ENCODE measurements around the gene PRRX1. TPM values are rescaled to one million over a fixed set of nuclear protein-coding genes. Genes with fewer than 3 reads are reported as not detected.
A peak's percentile ranks its signal among the peaks of the same experiment; 100 is the strongest.

The PRRX1 gene
- total RNA-seq, 1 donor from 2014 or later: 358 TPM

DNA sequence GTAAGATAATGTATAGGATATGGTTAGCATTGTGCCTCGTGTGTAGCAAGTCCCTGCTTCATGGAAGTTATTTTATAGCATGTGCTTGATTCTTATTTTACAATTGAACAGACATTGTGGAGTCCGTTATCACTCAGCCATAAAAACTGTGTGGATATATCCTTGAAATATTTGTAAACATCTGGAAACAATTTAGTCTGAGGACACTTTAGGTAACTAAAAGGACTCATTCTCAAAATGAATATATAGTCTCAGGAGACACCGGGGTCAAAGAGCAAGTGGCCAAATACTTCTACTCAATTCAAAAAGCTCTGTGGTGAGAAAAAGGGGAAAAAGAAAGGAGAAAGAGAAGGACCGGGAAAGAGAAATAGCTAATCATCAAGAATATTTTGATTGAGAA lies 23.7 kb downstream of the PRRX1 start:
- TF ChIP-seq, protein P1, sequence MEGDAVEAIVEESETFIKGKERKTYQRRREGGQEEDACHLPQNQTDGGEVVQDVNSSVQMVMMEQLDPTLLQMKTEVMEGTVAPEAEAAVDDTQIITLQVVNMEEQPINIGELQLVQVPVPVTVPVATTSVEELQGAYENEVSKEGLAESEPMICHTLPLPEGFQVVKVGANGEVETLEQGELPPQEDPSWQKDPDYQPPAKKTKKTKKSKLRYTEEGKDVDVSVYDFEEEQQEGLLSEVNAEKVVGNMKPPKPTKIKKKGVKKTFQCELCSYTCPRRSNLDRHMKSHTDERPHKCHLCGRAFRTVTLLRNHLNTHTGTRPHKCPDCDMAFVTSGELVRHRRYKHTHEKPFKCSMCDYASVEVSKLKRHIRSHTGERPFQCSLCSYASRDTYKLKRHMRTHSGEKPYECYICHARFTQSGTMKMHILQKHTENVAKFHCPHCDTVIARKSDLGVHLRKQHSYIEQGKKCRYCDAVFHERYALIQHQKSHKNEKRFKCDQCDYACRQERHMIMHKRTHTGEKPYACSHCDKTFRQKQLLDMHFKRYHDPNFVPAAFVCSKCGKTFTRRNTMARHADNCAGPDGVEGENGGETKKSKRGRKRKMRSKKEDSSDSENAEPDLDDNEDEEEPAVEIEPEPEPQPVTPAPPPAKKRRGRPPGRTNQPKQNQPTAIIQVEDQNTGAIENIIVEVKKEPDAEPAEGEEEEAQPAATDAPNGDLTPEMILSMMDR (IDR thresholded peaks at IDR 0.05): no peak
- Mint-ChIP-seq H3K4me1 (ENCODE audit: unreplicated experiment) (peaks cover 93% of the 10 kb centered on the region), H3K36me3 (ENCODE audit: unreplicated experiment) (peaks cover 13% of the 10 kb centered on the region), H3K27ac (ENCODE audit: unreplicated experiment) (peak overlapping the region; percentile 91), H3K9me3 (ENCODE audit: unreplicated experiment) (no peaks in the 10 kb centered on the region), H3K4me3 (ENCODE audit: unreplicated experiment) (peak overlapping the region; percentile 64), H3K27me3 (ENCODE audit: unreplicated experiment) (no peaks in the 10 kb centered on the region)
- DNase-seq (ENCODE audit: extremely low spot score, unreplicated experiment): no peak

DNA sequence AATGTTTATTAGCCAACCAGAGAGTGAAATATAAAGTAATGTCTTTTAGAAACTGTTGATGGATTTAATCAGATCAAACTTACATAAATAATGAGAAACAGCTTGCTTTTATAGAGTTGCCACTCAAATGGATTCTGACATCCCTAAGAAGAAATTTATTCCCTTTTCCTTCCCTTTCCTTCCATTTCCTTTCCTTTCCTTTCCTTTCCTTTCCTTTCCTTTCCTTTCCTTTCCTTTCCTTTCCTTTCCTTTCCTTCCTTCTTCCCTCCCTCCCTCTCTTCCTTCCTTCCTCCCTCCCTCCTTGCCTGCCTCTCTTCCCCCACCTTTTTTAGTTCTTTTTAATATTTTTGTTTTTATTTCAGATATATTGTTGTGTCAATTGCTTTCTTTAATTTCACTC lies 27.3 kb downstream of the PRRX1 start:
- Mint-ChIP-seq H3K36me3 (ENCODE audit: unreplicated experiment) (peaks cover 13% of the 10 kb centered on the region), H3K9me3 (ENCODE audit: unreplicated experiment) (no peaks in the 10 kb centered on the region), H3K4me3 (ENCODE audit: unreplicated experiment) (no peak overlapping the region), H3K4me1 (ENCODE audit: unreplicated experiment) (peaks cover 92% of the 10 kb centered on the region), H3K27ac (ENCODE audit: unreplicated experiment) (peak overlapping the region; percentile 90), H3K27me3 (ENCODE audit: unreplicated experiment) (no peaks in the 10 kb centered on the region)
- DNase-seq (ENCODE audit: extremely low spot score, unreplicated experiment): no peak
- TF ChIP-seq, protein P1 (IDR thresholded peaks at IDR 0.05): no peak

DNA sequence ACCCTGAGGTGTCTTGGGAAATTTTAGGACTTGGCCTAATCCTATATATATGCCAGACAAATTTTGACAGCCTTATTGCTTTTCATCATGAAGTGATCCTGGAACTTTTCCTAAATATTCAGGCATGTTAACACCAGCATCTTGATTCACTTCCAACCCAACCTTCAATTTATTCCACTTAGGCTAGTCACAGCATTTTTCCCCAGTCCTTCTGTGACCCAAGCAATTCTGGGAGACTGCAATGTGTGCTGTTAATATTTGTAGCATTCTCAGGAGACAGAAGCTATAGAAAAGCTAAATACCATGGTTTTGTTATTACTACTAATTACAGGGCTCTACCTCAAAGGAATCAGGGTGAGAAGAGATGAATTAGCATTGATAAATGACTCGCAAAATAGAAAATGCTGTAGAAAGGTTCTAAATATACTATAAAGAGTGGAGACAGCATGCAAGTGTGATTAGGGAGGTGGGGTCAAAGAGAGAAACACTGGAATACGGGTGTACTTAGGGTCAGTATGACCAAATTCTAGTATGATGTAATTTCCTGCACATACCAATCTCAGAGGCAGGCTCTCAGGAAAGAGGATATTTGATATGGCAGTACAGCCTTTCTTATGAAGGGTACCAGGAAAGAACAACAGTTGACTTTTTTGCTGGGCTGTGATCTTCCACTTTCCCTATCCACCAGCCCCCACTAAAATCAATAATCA lies 29.1 kb downstream of the PRRX1 start:
- TF ChIP-seq, protein P1 (IDR thresholded peaks at IDR 0.05): no peak
- Mint-ChIP-seq H3K27ac (ENCODE audit: unreplicated experiment) (peak overlapping the region; percentile 90), H3K27me3 (ENCODE audit: unreplicated experiment) (no peaks in the 10 kb centered on the region), H3K4me3 (ENCODE audit: unreplicated experiment) (peak overlapping the region; percentile 28), H3K9me3 (ENCODE audit: unreplicated experiment) (no peaks in the 10 kb centered on the region), H3K36me3 (ENCODE audit: unreplicated experiment) (peaks cover 13% of the 10 kb centered on the region), H3K4me1 (ENCODE audit: unreplicated experiment) (peaks cover 89% of the 10 kb centered on the region)
- DNase-seq (ENCODE audit: extremely low spot score, unreplicated experiment): no peak

DNA sequence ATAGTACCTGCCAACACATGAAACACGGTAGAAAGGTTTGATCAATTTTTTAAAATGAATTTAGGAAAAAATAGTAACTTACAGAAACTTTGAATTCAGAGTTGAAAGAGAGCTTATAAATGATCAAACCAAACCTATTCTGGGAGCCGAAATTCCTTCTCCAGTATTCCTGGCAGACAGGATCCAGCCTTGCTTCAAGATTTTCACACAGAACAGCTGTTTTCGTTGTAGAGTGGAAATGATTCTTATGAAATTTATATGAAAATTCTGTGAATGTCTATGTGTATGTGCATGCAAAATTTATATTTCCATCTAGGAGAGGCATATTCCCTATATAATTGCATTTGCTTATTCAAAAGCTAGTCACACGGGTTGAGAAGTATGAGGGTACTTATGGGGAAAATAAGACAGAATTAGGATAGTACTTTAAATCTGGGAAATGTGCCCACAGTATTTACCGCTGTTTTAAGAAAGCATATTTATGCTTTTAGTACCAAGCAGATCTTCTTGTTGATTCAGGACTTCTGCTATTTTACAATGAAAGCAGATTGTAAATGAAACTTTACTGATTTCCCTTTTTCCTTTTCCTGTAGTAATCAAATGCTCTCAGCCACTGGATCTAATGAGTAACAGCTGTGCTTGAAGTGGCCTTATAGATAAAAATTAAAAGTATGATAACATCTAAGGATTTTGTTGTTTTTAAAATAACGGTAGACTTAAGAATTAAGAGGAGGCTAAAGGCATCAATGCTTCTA lies 30.4 kb downstream of the PRRX1 start:
- no peak overlapping the region for H3K4me3 Mint-ChIP-seq (ENCODE audit: unreplicated experiment)
- no peaks in the 10 kb centered on the region for H3K27me3 Mint-ChIP-seq (ENCODE audit: unreplicated experiment)
- TF ChIP-seq, protein P1 (IDR thresholded peaks at IDR 0.05): no peak
- H3K4me1 Mint-ChIP-seq (ENCODE audit: unreplicated experiment): peaks cover 91% of the 10 kb centered on the region
- no peaks in the 10 kb centered on the region for H3K9me3 Mint-ChIP-seq (ENCODE audit: unreplicated experiment)
- DNase-seq (ENCODE audit: extremely low spot score, unreplicated experiment): no peak
- peaks cover 14% of the 10 kb centered on the region for H3K36me3 Mint-ChIP-seq (ENCODE audit: unreplicated experiment)
- peak overlapping the region; percentile 72 for H3K27ac Mint-ChIP-seq (ENCODE audit: unreplicated experiment)

DNA sequence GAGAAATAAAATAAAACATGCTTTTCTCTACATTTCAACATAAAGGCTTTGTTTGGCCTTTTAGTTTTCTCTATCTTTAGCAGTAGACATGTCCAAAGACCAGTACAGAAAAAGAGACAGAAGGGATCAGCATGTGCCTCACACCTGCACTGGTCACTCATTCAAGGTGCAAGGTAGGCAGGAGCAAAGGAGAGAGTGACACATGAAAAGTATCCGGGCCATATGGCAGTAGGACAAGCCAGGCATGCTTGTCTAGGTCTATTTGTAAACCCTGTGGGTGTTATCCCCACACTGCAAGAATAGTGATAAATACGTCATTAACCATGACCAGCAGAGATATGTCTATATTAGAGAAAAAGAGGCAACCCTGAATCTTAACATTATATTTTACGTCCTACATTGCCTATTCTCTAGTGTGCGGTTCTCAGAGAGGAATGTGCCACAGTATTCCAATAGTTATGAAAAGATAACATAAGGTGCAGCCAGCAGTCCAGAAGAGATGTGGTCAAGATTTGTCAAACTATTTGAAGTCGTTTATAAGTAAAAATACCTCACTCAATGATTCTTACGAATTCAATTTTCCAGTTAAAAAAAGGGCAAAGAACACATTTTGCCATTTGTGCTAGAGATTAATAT lies 32.1 kb downstream of the PRRX1 start:
- Mint-ChIP-seq H3K36me3 (ENCODE audit: unreplicated experiment) (peaks cover 13% of the 10 kb centered on the region), H3K27me3 (ENCODE audit: unreplicated experiment) (no peaks in the 10 kb centered on the region), H3K4me1 (ENCODE audit: unreplicated experiment) (peaks cover 93% of the 10 kb centered on the region), H3K27ac (ENCODE audit: unreplicated experiment) (peak overlapping the region; percentile 72), H3K4me3 (ENCODE audit: unreplicated experiment) (no peak overlapping the region), H3K9me3 (ENCODE audit: unreplicated experiment) (no peaks in the 10 kb centered on the region)
- no peak for DNase-seq (ENCODE audit: extremely low spot score, unreplicated experiment)
- TF ChIP-seq, protein P1 (IDR thresholded peaks at IDR 0.05): no peak
